AG04450 (cell line): Measurements from ENCODE around the gene CRTC2. TPM values are rescaled to one million over a fixed set of nuclear protein-coding genes. Genes with fewer than 3 reads are reported as not detected.

Experiments
- CTCF ChIA-PET: fragments of 300-600, 350-600 bp; formaldehyde crosslinking; extraction: SDS; loops from one replicate; lab custom pipeline; 2022; ENCODE audit warnings: antibody characterized with exemption, inconsistent platforms; lab: Charles Lee
- POLR2A ChIA-PET: fragments of 350-600 bp; formaldehyde crosslinking; extraction: SDS; loops from one replicate; lab custom pipeline; 2021; ENCODE audit warnings: antibody characterized with exemption, inconsistent platforms; lab: Yijun Ruan, JAX
- DNase-seq: peaks from one replicate; pipeline ENCODE4 v3.0.0-alpha.2; 2011; ENCODE audit warnings: low read depth, low spot score
- H3K27ac ChIP-seq: one replicate; pipeline ENCODE4 v1.5.1; 2012; ENCODE audit warnings: low read depth, low read length, control low read depth
- H3K27me3 ChIP-seq: one replicate; pipeline ENCODE4 v1.6.0; 2012; ENCODE audit warnings: low read length; ENCODE audit not compliant: control insufficient read depth, insufficient read depth
- H3K4me3 ChIP-seq: 2 replicates; pipeline ENCODE4 v1.5.1; 2011; ENCODE audit warnings: mild to moderate bottlenecking, low read depth, low read length, control low read depth
- H3K9me3 ChIP-seq: 2 replicates; pipeline ENCODE4 v1.5.1; 2012; ENCODE audit warnings: low read length; ENCODE audit not compliant: control insufficient read depth, insufficient read depth
- polyA plus RNA-seq: library from polyadenylated mRNA; depleted of rRNA; stranded (reverse); fragments of >200 nt; gene quantifications from 2 replicates; pipeline ENCODE4 v1.2.3, GENCODE V29; 2011
- TF ChIP-seq, protein P1 (sequence below): IDR thresholded peaks from 2 replicates; pipeline ENCODE4 v1.5.1; 2011; ENCODE audit warnings: low read depth, low read length, control low read depth, inconsistent platforms

Gene CRTC2
- polyA plus RNA-seq, 1 experiment, result 12.7 TPM

DNA sequence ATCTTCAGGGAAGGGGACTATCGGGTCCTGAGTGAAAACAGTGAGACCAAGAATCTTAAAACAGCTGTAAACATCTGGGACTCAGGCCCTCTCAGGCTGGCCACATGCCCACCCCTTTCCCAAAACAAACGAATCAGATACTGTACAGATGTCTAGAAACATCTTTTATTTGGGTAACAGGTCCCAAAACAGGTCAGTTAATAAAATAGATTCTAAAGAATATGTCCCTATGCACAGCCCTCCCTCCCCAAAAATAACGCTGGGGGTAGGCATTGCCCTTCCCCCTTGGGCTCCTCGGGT lies 499 bp upstream of the CRTC2 start:
- no peak overlapping the region for H3K27ac ChIP-seq
- CTCF ChIA-PET, result interaction anchor here (0.7 to 1.7 kb wide), 2 partner anchors 12 to 161 kb away, joined by 3 to 4 read pairs; no protein-coding TSS in a partner anchor
- TF ChIP-seq, protein P1, sequence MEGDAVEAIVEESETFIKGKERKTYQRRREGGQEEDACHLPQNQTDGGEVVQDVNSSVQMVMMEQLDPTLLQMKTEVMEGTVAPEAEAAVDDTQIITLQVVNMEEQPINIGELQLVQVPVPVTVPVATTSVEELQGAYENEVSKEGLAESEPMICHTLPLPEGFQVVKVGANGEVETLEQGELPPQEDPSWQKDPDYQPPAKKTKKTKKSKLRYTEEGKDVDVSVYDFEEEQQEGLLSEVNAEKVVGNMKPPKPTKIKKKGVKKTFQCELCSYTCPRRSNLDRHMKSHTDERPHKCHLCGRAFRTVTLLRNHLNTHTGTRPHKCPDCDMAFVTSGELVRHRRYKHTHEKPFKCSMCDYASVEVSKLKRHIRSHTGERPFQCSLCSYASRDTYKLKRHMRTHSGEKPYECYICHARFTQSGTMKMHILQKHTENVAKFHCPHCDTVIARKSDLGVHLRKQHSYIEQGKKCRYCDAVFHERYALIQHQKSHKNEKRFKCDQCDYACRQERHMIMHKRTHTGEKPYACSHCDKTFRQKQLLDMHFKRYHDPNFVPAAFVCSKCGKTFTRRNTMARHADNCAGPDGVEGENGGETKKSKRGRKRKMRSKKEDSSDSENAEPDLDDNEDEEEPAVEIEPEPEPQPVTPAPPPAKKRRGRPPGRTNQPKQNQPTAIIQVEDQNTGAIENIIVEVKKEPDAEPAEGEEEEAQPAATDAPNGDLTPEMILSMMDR, result no peak
- H3K4me3 ChIP-seq, result peak overlapping the region; percentile 37
- H3K27me3 ChIP-seq, result no peaks in the 10 kb centered on the region
- POLR2A ChIA-PET, result interaction anchor here (0.7 to 2.1 kb wide), 8 partner anchors 8 to 201 kb away, joined by 3 to 19 read pairs (median 10); partner anchors contain the start of genes CREB3L4, DENND4B, JTB and RAB13
- DNase-seq, result no peak
- no peaks in the 10 kb centered on the region; the same call in 1 of the 2 replicates for H3K9me3 ChIP-seq

DNA sequence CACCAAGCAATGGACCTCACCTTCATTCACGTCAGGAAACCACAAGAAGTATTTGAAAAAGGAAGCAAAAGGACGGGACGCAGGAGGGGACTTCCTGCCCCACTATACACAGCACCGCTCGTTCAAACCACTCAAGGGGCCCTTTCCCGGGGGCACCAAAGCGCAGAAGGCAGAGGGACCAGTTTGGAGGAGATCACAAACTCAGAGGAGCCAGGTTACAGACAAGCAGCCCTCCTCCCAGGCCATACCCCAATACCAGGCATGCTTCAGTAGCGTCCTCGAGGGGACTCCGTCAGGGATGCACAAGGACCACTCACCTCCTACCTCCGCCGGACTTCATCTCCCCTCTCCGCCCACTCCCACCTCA lies 685 bp downstream of the CRTC2 start:
- Histone ChIP-seq H3K27me3 (no peaks in the 10 kb centered on the region), H3K27ac (peak overlapping the region; percentile 78), H3K9me3 (no peaks in the 10 kb centered on the region; the same call in 1 of the 2 replicates), H3K4me3 (peak overlapping the region; percentile 92)
- DNase-seq, result no peak
- ChIA-PET CTCF (interaction anchor here (0.6 to 3.4 kb wide), 3 partner anchors 11 to 29 kb away, joined by 3 to 10 read pairs (median 3); partner anchors contain the start of genes DENND4B and RAB13), POLR2A (interaction anchor here (0.5 to 2.1 kb wide), 8 partner anchors 9 to 392 kb away, joined by 3 to 19 read pairs (median 10); partner anchors contain the start of genes CREB3L4, DENND4B, JTB and RAB13)
- TF ChIP-seq, protein P1, result no peak

DNA sequence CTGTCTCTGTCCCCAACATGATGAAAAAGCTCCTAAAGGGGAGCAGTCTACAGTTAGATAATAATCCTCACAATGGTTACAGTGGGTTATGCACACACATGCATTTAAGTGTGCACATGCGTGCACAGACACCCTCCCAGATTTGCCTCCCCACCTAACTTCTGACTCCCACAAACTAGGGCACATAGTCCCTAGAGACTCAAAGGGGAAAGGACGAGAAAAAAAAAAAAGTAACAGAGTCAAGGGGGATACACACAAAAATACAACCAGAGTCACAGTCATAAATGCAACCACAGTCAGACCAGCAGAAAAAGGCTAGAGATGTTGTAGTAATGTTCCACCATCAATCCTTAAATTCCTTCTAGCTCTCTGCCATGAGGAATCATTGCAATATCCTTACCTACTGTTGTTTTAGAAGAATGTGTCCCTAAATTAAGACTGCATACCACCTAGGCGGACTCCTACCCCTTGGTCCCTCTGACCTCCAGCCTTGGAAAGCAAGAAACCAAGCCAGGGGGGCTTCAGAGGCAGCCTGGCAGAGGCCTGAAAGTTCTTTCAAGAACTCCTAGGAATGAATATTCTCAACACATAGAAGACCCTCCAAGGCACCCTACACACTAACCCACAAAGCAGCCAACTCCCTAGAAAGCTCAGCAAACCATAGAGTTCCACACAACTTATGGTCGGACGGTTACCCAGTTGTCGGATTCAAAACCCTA lies 1.3 kb downstream of the CRTC2 start:
- no peak for DNase-seq
- H3K27ac ChIP-seq, result no peak overlapping the region
- POLR2A ChIA-PET, result interaction anchor here (1.3 to 2.1 kb wide), 3 partner anchors 10 to 11 kb away, joined by 3 to 19 read pairs (median 15); partner anchors contain the start of genes CREB3L4 and DENND4B

DNA sequence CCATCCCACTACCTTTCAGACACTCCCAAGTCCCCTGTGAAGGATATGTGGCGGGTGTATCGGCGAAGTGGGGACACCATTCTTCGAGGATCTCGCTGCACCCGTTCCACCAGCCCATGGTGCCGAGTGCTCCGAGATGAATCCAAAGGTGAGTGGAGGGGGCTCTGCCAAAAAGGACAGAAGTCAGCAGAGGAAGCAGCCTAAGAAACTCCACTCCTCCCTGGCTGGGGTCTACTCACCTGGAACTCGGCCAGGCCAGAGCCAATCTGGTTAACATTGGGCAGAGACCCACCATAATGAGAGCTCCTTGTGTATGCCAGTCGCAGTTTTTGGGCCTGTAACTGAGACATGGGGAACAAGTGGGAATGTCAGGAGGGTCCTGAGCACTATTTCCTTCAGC lies 3.6 kb downstream of the CRTC2 start:
- Histone ChIP-seq H3K9me3 (no peaks in the 10 kb centered on the region; the same call in 1 of the 2 replicates), H3K27ac (no peak overlapping the region), H3K27me3 (no peaks in the 10 kb centered on the region), H3K4me3 (no peak overlapping the region)
- POLR2A ChIA-PET, result no interaction called here
- TF ChIP-seq, protein P1, result no peak
- no peak for DNase-seq
- CTCF ChIA-PET, result interaction anchor here (1.4 to 3.4 kb wide), 2 partner anchors 9 to 32 kb away, joined by 7 to 10 read pairs; partner anchors contain the start of genes DENND4B and RAB13

More for the DNA sequence above, 1.3 kb downstream of the CRTC2 start:
- no peaks in the 10 kb centered on the region for H3K27me3 ChIP-seq
- CTCF ChIA-PET, result interaction anchor here (1.3 to 3.4 kb wide), 3 partner anchors 11 to 29 kb away, joined by 3 to 18 read pairs (median 10); partner anchors contain the start of genes DENND4B and RAB13
- TF ChIP-seq, protein P1, result no peak
- H3K9me3 ChIP-seq, result no peaks in the 10 kb centered on the region; the same call in 1 of the 2 replicates
- peak overlapping the region; percentile 92 for H3K4me3 ChIP-seq
